B cell (primary cell): ENCODE results near the gene AKR1B1.

Source experiments
- EZH2 ChIP-seq: IDR thresholded peaks from 2 replicates; pipeline ENCODE4 v1.6.1; 2012; ENCODE audit warnings: borderline replicate concordance, low read depth, mild to moderate bottlenecking, moderate library complexity, low read length; ENCODE audit not compliant: insufficient read depth, poor library complexity, severe bottlenecking
- TF ChIP-seq, protein P1 (sequence below): fragments of 200-600 bp; IDR thresholded peaks from one replicate; pipeline ENCODE4 v1.8.0; 2022; ENCODE audit warnings: antibody characterized with exemption, mild to moderate bottlenecking

DNA sequence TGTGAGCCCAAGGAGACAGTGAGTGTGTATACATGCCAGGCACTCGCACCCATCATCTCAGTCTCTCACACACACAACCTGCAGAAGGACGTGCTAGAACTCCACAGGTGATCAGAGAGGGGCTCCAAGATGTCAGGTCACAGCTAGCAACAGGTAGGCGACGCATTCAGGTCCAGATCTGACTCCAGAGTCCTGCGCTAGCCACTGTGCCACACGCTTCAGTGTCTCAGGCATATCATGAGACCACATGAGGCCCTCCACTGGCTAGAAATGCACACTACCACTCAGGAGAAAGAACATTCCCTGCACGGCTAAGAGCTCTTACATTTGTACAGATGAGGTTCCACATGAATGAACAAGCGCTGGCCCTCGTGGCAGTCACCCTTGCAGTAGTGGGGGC, 11.5 kb downstream of the AKR1B1 start:
- TF ChIP-seq, protein P1, sequence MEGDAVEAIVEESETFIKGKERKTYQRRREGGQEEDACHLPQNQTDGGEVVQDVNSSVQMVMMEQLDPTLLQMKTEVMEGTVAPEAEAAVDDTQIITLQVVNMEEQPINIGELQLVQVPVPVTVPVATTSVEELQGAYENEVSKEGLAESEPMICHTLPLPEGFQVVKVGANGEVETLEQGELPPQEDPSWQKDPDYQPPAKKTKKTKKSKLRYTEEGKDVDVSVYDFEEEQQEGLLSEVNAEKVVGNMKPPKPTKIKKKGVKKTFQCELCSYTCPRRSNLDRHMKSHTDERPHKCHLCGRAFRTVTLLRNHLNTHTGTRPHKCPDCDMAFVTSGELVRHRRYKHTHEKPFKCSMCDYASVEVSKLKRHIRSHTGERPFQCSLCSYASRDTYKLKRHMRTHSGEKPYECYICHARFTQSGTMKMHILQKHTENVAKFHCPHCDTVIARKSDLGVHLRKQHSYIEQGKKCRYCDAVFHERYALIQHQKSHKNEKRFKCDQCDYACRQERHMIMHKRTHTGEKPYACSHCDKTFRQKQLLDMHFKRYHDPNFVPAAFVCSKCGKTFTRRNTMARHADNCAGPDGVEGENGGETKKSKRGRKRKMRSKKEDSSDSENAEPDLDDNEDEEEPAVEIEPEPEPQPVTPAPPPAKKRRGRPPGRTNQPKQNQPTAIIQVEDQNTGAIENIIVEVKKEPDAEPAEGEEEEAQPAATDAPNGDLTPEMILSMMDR = no peak
- no peak for TF ChIP-seq EZH2
